HG02973 (cell line): ENCODE measurements around the gene GOLGA8O.
"Not testable (repeated sequence)": the region's sequence is repeated elsewhere in the genome, so short reads cannot be mapped to it uniquely, and the experiment has no call there.

Experiments
- ATAC-seq: cut with Tn5 transposase; IDR thresholded peaks from one replicate; pipeline ENCODE4 v1.9.1; 2021; ENCODE audit warnings: moderate library complexity; ENCODE audit not compliant: unreplicated experiment

Gene GOLGA8O

GRCh38 chr15:32455534-32455933 is at the start of gene GOLGA8O:
Gene GOLGA8O (minus strand): TSS chr15:32455634. CDS start chr15:32455536, 98 bp downstream.
- ATAC-seq: not testable (repeated sequence)

- not testable (repeated sequence) for ATAC-seq
These were observed 48.8 kb upstream of the GOLGA8O start for GRCh38 chr15:32504152-32504811.

- ATAC-seq: not testable (repeated sequence)
These were observed 47.5 kb upstream of the GOLGA8O start for GRCh38 chr15:32502946-32503345.

- ATAC-seq: not testable (repeated sequence)
These were observed 37.3 kb upstream of the GOLGA8O start for GRCh38 chr15:32492768-32493167.

- not testable (repeated sequence) for ATAC-seq
These were observed 31.0 kb upstream of the GOLGA8O start for GRCh38 chr15:32486474-32486873.

GRCh38 chr15:32483377-32483776 is 27.9 kb upstream of the GOLGA8O start:
- not testable (repeated sequence) for ATAC-seq

- not testable (repeated sequence) for ATAC-seq
These were observed 26.2 kb upstream of the GOLGA8O start for GRCh38 chr15:32481683-32482082.

GRCh38 chr15:32468076-32468475 is 12.6 kb upstream of the GOLGA8O start:
- ATAC-seq: not testable (repeated sequence)

- not testable (repeated sequence) for ATAC-seq
These were observed 14.9 kb downstream of the GOLGA8O start for GRCh38 chr15:32440445-32440977.

- not testable (repeated sequence) for ATAC-seq
These were observed 21.1 kb downstream of the GOLGA8O start for GRCh38 chr15:32434102-32434963.

- not testable (repeated sequence) for ATAC-seq
These were observed 27.8 kb downstream of the GOLGA8O start for GRCh38 chr15:32427635-32428034.

GRCh38 chr15:32426511-32426910 is 28.9 kb downstream of the GOLGA8O start:
- ATAC-seq: not testable (repeated sequence)

- ATAC-seq: not testable (repeated sequence)
These were observed 47.5 kb downstream of the GOLGA8O start for GRCh38 chr15:32407903-32408302.

GRCh38 chr15:32403192-32403591 is 52.2 kb downstream of the GOLGA8O start, which contains the start of gene GOLGA8K:
Gene GOLGA8K (minus strand): TSS chr15:32403292. CDS start chr15:32403194, 98 bp downstream.
- ATAC-seq: not testable (repeated sequence)

GRCh38 chr15:32396522-32396921 is 58.9 kb downstream of the GOLGA8O start:
- not testable (repeated sequence) for ATAC-seq
